Measurements from ENCODE around the gene MATN1.

Gene MATN1

DNA sequence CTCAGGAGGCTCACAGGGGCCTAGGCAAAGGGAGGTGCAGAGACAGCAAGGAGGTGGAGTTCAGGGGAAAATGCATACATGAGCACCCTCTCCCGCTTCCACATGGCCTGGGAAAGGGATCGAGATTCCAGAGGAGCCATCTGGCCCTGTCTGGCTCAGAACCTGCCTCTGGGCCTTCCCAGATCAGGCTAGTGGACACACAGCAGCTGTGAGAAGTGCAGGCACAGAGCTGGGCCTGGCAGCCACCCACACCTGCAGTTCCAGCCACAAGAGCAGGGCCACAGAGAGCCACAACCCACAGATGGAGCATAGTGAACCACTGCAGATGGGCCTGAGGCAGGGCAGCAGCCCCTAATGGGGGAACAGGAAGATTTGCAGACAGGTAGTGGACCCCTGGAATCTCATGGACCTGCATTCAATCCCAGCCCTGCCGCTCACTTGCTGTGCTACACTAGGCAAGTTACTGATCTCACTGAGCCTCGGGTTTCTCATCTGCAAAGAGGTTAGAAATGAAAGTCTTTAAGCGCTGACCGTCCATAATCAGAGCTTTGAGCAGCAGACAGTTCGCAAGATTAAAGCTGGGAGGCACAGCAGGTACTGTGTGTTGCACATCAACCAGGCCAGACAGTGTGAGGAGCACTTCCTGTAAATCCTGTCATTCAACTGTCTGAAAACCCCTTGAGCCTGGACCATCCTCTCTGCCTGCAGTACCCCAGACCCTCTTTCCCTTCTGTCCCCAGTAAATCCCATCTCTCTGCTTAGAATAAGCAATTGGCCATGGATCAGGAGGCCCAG, 58.0 kb downstream of the MATN1 start:
- TF ChIP-seq, protein P1, sequence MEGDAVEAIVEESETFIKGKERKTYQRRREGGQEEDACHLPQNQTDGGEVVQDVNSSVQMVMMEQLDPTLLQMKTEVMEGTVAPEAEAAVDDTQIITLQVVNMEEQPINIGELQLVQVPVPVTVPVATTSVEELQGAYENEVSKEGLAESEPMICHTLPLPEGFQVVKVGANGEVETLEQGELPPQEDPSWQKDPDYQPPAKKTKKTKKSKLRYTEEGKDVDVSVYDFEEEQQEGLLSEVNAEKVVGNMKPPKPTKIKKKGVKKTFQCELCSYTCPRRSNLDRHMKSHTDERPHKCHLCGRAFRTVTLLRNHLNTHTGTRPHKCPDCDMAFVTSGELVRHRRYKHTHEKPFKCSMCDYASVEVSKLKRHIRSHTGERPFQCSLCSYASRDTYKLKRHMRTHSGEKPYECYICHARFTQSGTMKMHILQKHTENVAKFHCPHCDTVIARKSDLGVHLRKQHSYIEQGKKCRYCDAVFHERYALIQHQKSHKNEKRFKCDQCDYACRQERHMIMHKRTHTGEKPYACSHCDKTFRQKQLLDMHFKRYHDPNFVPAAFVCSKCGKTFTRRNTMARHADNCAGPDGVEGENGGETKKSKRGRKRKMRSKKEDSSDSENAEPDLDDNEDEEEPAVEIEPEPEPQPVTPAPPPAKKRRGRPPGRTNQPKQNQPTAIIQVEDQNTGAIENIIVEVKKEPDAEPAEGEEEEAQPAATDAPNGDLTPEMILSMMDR (IDR thresholded peaks at IDR 0.05; ENCODE audit: low read depth, low read length, missing control alignments), result no peak

DNA sequence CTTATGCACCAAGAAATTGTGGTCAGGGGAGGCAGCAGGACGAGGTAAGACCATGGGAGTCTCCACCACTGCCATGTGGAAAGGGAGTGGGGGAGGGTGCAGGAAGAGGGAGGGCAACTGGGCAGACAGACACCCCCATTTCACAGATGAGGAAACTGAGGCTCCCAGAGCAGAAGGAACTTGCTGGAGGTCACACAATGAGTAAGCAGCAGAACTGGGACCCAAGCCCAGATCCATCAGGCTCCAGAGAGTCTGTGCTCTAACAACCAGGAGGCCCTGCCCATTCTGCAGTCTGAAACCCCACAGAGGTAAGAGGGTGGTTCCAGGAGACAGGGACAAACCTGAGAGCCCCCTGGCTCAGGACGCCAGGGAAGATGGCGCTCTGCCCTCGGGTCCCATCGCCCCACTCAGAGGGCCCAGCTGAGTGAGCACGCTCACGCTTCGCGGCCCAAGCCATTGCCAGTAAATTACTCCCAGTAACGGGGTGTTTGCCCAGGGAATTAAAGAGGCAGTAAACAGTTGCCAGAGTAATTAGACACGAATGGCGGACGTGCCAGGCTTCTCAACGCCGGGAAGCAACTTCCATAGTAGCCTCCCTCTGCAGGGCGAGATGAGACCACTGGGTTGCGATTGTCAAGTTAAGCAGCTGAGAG, 59.2 kb downstream of the MATN1 start:
- no peak overlapping the region for H3K4me3 ChIP-seq (ENCODE audit: low read depth, low read length)
- TF ChIP-seq, protein P1 (IDR thresholded peaks at IDR 0.05; ENCODE audit: low read depth, low read length, missing control alignments), result no peak
- no peak for DNase-seq (ENCODE audit: low read depth)

More for the DNA sequence above, 58.0 kb downstream of the MATN1 start:
- H3K4me3 ChIP-seq (ENCODE audit: low read depth, low read length), result no peak overlapping the region
- DNase-seq (ENCODE audit: low read depth), result no peak

DNA sequence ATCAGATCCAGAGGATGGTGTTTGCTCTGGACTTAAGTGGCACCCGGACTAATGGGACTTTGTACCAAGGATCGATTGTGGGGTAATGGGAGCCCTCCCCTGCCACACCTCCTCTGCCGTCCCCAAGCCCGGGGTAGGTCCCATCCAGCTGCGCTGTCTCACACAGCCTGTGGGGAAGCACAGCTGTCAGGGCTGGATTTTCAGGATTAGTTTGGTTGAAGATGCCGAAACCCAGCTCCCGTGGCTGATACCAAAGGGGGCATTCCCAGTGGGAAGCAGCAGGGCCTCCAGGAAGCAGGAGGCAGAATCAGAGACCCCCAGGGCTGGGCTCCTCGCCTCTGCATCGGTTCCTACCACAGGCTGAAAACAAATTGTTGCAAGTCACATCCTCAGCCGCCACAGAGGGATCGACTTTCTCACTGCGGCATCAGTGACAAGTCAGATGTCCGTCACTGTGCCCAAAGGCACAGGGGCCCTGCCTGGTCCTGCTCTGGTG, 59.7 kb downstream of the MATN1 start:
- H3K4me3 ChIP-seq (ENCODE audit: low read depth, low read length), result no peak overlapping the region
- TF ChIP-seq, protein P1 (IDR thresholded peaks at IDR 0.05; ENCODE audit: low read depth, low read length, missing control alignments), result no peak
- no peak for DNase-seq (ENCODE audit: low read depth)

DNA sequence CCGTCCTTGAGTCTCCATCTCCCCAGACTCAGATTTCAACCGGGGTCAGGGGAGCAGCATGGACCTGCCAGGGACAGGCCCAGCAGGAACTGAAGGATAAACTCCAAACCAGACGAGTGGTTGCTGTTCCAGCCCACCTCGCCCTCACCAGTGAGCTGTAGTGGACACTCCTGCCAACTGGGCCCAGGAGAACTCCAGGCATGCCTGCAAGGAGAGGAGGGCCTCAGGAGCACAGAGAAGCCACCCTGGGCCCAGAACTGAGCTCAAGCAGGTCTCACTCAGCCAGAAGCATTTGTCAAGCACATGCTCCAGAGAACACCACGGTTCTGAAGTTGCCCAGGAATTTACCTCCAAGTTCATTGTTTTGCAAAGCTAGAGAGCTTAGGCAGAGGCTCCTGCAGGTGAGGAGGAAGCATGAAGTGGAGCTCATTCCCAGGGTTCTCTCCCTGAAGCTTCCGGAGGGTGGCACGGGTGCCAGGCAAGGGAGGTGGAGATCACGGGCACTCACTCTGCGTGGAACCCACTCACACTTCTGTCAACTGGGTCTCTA, 61.0 kb downstream of the MATN1 start:
- TF ChIP-seq, protein P1 (IDR thresholded peaks at IDR 0.05; ENCODE audit: low read depth, low read length, missing control alignments), result no peak
- no peak overlapping the region for H3K4me3 ChIP-seq (ENCODE audit: low read depth, low read length)
- DNase-seq (ENCODE audit: low read depth), result no peak

DNA sequence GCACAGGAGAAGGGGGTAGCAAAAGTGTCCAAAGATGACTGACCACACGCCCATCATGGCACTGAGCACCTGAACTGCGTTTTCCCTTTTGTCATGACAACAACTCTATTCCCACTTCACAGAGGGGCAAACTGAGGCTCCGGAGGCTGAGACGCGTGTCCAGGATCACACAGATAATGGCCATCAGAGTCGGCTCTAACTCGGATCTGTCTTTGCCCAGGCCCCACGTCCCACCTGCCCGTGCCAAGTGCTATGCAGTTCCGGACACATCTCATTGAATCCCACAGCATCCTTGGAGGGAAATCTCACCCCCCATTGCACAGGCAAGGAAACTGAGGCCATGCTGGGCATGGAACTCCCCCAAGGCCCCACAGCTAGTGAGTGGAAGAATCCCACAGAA, 62.1 kb downstream of the MATN1 start:
- DNase-seq (ENCODE audit: low read depth), result no peak
- H3K4me3 ChIP-seq (ENCODE audit: low read depth, low read length), result no peak overlapping the region

More for the DNA sequence above, 62.1 kb downstream of the MATN1 start:
- TF ChIP-seq, protein P1 (IDR thresholded peaks at IDR 0.05; ENCODE audit: low read depth, low read length, missing control alignments), result no peak
